ENCODE data around the gene SAMD10.
"Not testable (repeated sequence)": the region's sequence is repeated elsewhere in the genome, so short reads cannot be mapped to it uniquely, and the experiment has no call there.

The SAMD10 gene

DNA sequence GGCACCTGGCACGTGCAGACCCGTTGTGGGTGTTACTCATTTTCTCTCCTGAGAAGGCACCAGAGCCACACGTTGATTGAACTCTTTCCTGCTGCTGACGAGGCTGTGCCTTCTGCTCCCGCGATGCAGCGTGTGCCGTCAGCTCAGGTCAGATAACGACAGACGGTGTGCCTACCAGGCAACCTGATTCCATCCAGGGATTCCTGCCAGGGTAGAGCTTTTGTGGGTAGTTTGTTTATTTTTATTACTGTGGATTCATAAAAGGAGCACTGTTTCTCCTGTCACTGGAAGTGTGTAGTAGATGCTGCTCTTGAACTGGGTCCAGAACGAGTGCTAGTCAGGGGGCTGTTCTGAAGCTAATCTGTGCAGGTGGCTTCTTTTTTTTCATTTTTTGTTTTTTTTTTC is 22.2 kb upstream of the SAMD10 start:
- no peak for DNase-seq (ENCODE audit: low read depth)

DNA sequence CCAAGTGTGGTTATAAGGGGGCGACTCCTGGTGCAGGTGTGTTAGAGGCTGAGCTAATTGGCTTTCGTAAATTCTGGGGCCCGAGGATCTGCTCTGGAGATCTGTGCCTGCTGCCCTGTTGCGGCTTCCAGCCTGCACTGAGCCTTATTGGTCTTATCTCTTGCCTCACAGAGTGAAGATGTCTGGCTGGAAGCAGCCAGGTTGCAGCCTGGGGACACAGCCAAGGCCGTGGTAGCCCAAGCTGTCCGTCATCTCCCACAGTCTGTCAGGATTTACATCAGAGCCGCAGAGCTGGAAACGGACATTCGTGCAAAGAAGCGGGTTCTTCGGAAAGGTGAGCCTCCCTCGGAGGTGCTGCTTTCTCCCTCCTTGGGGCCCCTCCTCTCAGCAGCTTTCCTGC is 21.5 kb upstream of the SAMD10 start:
- DNase-seq (ENCODE audit: low read depth) = no peak

DNA sequence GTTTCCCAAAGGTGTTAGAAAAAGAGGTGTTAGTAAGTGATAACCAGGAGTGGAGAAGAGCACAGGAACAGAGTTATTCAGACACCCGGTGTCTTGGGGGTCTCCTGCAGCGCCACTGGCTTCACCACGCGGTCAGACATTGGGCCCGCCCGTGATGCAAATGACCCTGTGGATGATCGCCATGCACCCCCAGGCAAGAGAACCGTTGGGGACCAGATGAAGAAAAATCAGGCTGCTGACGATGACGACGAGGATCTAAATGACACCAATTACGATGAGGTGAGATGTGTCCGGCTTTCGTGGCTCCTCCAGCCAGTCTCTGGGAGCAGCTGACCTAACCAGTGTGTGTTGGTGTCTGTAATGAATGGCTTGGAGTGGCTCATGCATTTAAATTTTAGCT is 3.5 kb upstream of the SAMD10 start:
- no peak for DNase-seq (ENCODE audit: low read depth)

DNA sequence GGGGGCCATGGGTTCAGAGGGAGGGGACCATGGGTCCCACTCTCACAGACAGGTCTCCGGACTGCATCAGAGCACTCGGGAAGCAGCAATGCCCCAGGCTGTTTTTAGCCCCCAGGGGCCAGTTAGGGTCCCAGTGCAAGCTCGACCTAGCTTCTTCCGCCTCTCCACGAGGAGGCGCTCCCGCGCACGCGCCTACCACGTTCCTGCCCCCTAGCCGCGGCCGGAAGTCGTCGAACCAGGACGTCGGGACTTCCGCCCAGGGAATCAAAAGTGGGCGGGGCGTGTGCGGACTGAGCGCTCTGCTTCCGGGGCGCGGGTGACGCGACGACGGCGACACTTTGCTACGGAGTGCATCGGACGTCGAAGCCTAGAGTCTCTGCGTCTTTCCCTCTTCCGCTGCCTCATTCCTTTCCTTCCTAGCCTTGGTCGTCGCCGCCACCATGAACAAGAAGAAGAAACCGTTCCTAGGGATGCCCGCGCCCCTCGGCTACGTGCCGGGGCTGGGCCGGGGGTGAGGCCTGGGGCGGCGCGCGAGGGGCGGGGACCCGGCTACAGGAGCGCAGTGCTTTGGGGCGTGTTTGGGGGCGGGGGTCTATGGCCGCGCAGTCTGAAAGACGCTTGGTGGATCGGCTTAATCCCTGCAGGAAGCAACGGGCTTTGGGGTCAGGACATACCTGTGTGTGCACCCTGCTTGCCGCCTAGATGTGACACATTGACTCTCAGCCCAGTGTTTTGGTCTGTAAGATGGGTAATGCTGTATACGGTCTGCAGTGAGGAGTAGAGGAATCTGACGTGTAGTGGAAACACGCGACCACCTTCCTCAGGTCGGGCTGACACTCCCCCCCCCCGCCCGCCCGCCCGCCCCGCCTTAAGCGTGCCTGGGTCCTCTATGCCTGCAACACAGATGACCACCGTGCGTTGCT is 1.6 kb upstream of the SAMD10 start, which contains the start of gene PRPF6:
Gene PRPF6 (plus strand): TSS at position 327 of the 923 bp plus-strand sequence. CDS start 114 bp downstream, at position 441.
- DNase-seq (ENCODE audit: low read depth) = peak; percentile 92

DNA sequence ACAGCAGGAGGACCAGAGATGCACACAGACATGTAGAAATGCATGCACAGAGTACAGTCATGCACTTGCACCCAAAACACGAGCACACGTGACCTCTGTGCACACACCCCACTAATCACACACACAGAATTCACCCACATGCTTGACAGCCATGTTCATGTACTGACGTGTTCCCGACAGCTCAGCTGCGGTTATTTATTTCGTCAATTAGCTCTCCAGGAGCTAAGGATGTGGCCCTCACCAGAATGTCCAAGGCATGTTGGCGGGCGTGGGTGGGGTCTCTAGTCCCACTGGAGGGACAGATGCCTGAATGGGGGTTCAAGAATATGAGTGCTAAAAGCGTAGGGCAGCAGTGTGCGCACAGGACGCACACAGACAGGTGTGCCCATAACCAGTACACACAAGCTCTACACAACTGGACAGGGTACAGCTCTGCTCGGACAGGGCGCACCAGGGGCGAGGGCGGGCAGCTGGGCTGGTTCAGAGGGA is 919 bp upstream of the SAMD10 start:
- no peak for DNase-seq (ENCODE audit: low read depth)

DNA sequence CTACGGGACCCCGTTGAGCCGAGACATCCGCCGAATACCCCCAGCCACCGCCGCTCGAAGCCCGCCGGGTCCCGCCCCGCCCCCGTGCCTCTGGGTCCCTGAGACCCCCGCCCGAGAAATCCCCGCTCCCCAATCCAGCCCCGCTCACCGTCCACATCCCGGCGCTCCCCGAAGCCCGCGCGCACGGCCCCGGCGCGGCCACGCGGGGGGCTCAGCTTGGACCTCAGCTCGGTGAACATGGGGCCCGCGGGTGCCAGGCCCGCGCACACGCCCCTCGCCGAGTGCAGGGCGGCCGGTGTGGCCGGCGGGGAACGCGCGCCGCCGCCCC is 249 bp downstream of the SAMD10 start:
- DNase-seq (ENCODE audit: low read depth) = no peak

DNA sequence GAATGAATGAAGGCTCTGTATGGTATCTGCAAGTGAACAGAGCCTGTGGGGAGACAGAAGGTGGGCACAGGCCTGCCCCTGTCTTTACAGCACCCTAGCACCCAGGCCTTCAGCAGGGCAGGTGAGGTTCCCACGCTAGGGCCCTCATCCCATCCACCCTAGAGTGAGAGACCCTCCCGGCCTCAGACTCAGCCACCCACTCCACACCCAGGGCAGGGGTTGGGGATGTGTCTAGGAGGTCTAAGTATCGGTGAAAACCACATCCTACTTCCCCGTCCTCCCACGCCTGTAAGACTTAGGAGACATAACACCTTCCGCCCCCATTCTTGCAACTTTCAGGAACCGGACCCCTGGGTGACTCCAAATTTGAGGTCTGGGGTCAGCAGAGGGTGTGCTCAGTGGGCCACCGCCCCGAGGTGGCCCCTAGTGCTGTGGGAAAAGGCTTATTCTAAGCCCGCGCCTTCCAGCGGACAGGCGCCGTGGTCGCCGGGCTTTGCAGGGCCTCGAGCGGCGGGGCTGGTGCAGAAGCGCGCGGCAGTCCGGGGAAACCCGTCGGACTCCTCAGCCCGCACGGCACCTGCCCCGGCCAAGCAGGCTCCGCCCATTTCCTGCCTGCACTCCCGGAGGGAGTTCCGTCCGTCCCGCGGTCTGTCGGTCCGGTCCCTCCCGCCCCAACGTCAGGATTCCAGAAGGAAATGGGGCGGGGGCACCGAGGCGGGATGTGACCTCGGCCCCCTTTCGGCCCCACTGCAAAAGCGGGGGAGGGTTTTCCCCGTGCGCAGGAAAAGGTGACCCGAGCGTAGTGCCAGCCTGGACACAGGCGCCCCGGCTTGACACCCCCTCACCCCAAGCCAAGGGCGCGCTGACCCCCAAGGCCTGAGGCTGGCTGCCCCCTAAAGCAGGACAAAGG is 868 bp downstream of the SAMD10 start:
- peak; percentile 49 for DNase-seq (ENCODE audit: low read depth)

DNA sequence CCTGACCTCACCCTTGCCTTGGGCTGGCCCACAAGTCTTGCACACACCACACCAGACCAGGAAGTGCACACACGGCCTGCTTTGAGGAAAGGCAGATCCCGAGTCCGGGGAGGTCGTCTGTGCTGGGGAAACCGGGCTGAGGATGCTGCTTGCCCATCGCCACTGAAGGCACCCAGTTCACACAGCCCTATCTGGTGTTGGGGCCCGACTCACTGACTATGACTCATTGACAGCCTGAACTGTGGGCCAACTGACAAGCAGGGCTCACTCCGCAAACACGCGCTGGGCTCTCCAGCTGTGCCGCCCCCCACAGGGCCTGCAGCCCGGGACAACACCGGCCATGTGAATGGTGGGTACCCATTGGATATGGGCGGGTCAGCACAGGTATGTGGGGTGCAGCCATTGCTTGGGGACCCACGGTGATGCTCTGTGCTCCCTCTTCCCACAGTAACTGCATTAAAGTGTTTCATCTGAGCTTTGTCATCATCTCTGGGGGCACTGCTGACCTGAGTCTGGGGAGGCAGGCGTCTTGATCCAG is 1.6 kb downstream of the SAMD10 start:
- peak; percentile 37 for DNase-seq (ENCODE audit: low read depth)

DNA sequence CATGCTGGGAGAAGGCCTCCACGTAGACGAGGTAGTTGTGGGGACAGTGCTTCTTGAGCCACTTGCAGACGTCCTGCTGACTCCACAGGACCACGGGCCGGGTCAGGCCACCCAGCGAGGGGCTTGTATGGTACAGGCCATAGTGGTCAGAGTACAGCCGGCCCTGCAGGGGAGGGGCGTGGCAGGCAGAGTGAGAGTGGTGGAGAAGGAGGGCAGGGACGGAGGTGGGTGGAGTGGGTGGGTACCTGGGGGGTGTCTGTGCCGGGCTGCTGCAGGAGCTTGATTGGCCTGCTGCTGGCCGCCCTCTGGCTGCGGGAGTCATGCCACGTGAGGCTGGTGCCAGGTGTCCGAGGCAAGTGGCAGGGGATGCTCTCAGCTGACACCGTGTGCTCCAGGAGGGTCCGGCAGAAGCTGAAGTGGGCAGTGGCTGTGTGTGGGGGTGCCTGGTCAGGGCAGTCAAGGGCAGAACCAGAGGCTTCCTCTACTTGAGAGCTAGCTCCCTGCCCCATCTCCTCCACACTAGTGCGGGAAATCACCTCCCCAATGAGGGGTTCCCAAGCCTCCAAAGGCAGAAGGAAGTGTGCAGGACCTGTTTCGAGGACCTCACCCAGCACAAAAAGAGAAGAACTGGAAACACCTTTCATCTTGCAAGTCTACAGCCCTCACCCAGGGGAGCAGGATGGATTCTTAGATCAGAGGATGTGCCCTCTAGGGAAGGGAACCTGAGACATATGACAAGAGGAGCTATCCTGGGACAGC is 2.3 kb downstream of the SAMD10 start:
- DNase-seq (ENCODE audit: low read depth) = no peak

DNA sequence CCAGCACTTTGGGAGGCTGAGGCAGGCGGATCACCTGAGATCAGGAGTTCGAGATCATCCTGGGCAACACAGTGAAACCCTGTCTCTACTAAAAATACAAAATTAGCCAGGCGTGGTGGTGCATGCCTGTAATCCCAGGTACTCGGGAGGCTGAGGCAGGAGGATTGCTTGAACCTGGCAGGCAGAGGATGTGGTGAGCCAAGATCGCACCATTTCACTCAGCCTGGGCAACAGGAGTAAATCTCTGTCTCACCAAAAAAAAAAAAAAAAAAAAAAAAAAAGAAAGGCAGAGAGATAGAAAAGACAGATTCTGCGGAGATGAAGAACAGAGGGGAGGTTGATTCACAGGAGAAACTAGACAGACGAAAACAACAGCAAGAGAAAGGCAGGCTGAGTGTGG is 2.9 kb downstream of the SAMD10 start:
- DNase-seq (ENCODE audit: low read depth) = not testable (repeated sequence)

DNA sequence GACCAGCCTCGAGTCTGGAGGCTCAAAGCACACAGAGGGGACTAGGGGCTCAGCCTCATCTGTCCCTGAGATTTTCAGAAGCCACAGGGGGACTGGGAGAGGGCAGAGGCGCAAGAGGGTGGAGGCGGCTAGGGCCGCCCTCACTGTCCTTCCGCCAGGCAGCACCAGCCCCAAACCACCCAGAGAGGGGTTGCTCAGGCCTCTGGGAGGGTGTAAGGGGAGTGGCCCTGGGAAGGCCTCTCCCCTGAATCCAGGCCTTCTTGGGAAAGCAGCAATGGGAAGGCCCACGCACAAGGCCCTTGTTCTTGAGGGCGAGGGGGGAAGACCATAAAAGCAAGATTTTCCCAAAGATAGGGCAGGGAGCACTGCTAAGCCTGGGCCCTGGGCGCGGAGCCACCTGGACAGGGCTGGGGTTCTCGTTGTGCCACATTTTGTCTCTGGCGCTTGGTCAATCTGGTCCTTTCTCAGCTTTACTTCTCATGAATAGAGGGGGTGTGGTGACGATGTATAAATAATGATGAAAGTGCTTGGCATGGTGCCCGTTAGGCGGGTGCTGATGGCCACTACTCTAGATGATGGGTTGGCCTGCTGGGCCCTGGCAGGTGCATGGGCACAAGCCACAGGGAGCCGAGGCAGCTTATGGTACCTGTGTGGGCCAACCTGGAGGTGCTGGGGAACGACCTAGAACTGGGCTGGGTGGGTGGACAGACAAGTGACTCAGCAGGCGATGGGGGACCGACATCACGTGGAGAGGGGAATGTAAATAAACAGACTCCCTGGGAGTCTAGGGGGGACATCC is 4.8 kb downstream of the SAMD10 start:
- DNase-seq (ENCODE audit: low read depth) = no peak

DNA sequence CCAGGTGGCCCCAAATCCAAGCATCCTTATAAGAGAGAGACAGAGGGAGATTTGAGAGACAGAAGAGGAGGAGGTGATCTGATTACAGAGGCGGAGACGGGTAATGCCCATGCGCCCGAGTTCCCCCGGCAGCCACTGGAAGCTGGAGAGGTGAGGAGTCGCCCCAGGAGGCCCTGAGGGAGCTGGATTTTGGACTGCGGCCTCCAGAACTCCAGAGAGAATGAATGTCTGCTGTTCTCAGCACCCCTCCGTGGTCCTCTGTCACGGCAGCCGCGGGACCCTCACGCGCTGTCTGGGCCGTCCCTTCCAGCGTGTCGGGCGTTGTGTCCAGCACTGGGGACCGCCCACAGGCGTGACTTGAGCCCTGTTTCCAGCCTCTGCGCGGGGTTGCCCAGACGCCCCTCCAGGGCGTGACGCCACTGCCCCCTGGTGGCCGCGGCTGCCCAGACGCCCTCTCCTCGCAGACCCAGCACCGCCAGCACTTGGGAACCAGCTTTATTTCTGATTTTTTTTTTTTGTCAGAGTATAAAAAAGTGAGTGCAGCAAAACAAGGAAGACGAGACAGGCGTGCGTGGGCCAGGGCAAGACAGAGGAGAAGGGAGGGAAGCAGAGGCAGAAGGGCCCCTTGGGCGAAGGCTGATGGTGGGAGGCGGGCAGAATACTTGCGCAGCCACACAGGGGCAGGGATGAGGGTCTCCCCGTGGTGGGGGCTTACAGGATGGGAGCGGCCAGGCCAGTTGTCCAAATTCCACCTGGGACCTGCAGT is 5.6 kb downstream of the SAMD10 start:
- peak; percentile 73 for DNase-seq (ENCODE audit: low read depth)

DNA sequence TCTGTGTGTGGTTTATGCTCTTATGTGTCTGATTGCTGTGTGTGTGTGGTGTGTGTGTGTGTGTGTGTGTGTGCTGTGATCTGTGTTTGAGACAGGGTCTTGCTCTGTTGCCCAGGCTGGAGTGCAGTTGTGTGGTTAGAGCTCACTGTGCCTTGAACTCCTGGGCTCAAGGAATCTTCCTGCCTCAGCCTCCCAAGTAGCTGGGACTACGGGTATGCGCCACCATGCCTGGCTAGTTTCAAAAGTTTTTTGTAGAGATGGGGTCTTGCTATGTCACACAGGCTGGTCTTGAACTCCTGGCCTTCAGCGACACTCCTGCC is 6.3 kb downstream of the SAMD10 start:
- DNase-seq (ENCODE audit: low read depth) = no peak

DNA sequence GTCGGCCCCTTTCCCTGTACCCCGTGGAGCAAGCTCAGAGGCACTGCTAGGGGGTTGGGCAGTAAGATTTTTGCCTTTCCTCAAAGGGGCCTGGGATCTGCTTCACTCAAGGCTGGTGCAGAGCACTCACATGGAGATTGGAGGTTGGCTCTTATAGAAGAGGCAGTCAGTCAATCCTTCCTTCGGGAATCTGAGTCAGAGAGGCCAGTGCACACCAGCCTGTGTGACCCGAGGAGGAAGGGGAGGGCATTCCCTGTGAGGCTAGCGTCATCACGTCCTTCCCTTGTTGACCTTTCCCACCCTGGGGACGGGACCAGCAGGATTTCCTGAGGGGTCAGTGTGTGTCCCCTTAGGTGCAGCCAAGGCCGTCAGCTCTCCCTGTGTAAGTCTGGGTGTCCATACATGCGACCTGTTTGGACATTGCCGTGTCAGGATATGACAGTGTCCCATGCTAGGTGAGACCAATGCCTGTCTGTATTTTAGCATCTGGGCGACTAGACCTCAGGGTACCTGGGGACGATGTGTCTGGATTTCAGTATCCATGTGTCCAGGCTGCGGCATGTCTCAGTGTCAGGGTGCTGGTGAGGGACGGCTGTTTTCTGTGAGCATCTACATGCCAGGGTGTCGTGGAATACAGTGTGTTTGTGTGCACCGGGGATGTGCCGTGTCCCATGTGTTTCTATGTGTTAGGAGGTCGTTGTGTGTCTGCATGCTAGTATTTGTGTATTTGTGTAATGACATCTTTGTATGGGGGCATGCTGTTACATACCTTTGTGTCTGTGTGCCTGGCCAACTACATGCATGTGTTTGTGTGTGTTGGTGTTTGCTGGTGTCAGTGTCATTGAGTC is 6.9 kb downstream of the SAMD10 start:
- DNase-seq (ENCODE audit: low read depth) = no peak

DNA sequence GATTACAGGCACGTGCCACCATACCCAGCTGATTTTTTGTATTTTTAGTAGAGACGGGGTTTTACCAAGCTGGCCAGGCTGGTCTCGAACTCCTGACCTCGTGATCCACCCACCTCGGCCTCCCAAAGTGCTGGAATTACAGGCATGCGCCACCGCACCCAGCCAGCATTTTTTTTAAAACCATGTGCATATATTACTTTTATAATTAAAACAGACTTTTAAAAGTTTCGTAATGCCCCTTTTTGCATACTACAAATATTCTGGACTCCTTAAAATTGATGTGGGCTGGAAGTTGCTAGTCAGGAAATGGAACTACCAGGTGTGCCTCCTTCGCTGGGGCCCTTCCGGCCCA is 7.5 kb downstream of the SAMD10 start:
- not testable (repeated sequence) for DNase-seq (ENCODE audit: low read depth)

DNA sequence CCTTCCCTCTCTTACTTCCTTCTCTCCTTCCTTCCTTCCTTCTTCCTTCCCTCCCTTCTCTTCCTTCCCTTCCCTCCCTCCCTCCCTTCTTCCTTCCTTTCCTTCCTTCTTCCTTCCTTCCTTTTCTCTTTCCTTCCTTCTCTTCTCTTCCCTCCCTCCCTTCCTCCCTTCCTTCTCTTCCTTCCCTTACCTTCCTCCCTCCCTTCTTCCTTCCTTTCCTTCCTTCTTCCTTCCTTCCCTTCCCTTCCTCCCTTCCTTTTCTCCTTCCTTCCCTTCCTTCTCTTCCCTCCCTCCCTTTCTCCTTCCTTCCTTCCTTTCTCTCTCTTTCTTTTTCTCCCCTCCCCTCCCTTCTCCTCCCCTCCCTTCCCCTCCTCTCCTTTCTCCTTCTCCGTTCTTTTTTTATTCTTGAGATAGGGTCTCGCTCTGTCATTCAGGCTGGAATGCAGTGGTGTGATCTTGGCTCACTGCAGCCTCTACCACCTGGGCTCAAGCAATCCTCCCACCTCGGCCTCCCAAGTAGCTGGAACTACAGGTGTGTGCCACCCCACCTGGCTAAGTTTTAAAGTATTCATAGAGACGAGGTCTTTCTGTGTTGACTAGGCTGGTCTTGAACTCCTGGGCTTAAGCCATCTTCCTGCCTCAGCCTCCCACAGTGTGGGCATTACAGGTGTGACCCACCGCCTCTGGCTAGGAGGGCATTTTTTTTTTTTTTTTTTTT is 8.6 kb downstream of the SAMD10 start:
- no peak for DNase-seq (ENCODE audit: low read depth)

DNA sequence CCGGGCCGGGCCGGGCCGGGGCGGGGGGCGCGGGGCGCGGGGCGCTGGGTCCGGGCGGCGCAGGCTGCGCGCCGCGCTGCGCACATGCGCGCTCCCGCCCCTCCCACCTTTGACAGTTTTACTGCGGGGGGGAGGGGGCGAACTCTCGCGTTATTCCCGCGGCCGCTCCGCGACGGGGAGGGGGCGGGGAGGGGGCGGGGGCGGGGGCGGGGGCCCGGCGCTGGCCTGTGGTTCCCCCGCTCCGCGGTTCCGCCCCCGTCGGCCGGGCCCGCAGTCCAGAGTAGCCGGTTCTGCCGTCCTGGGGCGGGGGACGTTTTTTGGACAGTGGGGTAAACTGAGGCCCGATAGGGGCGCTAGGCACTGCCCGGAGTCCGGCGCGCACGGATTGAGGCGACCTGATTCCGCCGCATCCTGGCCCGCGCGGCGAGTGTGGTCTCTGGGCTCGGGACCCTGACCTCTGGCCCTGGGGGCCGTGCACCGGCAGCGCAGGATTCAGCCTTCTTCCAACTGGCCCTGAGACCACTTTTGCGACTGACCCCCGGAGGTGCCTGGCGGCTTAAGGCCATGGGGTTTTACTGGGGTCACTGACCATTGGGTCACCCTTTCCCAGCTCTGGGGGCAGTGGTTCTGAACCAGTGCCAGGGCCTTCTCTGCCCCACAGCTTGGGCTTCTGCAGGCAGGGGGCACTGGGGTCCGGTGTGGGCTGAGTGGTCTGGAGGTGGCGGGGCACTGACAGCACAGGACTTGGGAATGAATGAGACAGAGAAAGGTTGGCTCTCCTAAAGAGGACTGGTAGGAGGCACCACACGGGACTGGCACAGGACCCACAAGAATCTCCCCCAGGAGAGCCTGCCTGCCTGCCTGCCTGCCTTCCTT is 9.4 kb downstream of the SAMD10 start, which contains the start of gene ZNF512B:
Gene ZNF512B (minus strand): TSS at position 93 of the 876 bp plus-strand sequence. CDS start 1,980 bp downstream, outside the sequence.
- no peak for DNase-seq (ENCODE audit: low read depth)
